Natural killer cell treated with Interleukin-12 subunit alpha and Interleukin-12 subunit beta and Interleukin-15 and Interleukin-18, amount 100 ng/mL, for 72 hours (primary cell): ENCODE results near the gene PIM3. TPM values are rescaled to one million over a fixed set of nuclear protein-coding genes. Genes with fewer than 3 reads are reported as not detected.
A peak's percentile ranks its signal among the peaks of the same experiment; 100 is the strongest.

Experiments
- ATAC-seq, 2 donors: fragments of 150-1000 bp; cut with Tn5 transposase in 1 of 2; sonication (Bioruptor Pico), chemical (Tn5 transposase) in 1 of 2; 2 replicates each; pipeline ENCODE4 v1.10.0; 2021
- DNase-seq: peaks from one replicate; pipeline ENCODE4 v3.0.0; 2022; ENCODE audit warnings: low spot score
- H3K27ac Mint-ChIP-seq, 2 donors: 1 replicate in 1 of 2; 2 replicates in 1 of 2; pipeline ENCODE4 v1.8.0; 2022; ENCODE audit warnings: mixed read lengths in 2 of 2, mild to moderate bottlenecking in 1 of 2, moderate library complexity in 1 of 2
- H3K27me3 Mint-ChIP-seq, 2 donors: 1 replicate in 1 of 2; 2 replicates in 1 of 2; pipeline ENCODE4 v1.8.0; 2022; ENCODE audit warnings: mixed read lengths in 2 of 2
- H3K36me3 Mint-ChIP-seq: one replicate; pipeline ENCODE4 v1.8.0; 2022; ENCODE audit warnings: mixed read lengths
- H3K4me1 Mint-ChIP-seq, 2 donors: 1 replicate in 1 of 2; 2 replicates in 1 of 2; pipeline ENCODE4 v1.8.0; 2022; ENCODE audit warnings: low read depth in 2 of 2, mixed read lengths in 2 of 2, mild to moderate bottlenecking in 1 of 2
- H3K4me3 Mint-ChIP-seq: one replicate; pipeline ENCODE4 v1.8.0; 2022; ENCODE audit warnings: mixed read lengths
- H3K9me3 Mint-ChIP-seq: 2 replicates; pipeline ENCODE4 v1.8.0; 2022; ENCODE audit warnings: mixed read lengths
- total RNA-seq, 2 donors: library from RNA; stranded (reverse); gene quantifications; one replicate each; pipeline ENCODE4 v1.2.3, GENCODE V29; 2022

The PIM3 gene
- total RNA-seq, 2 donors from 2014 or later: 78.5 to 115 TPM

DNA sequence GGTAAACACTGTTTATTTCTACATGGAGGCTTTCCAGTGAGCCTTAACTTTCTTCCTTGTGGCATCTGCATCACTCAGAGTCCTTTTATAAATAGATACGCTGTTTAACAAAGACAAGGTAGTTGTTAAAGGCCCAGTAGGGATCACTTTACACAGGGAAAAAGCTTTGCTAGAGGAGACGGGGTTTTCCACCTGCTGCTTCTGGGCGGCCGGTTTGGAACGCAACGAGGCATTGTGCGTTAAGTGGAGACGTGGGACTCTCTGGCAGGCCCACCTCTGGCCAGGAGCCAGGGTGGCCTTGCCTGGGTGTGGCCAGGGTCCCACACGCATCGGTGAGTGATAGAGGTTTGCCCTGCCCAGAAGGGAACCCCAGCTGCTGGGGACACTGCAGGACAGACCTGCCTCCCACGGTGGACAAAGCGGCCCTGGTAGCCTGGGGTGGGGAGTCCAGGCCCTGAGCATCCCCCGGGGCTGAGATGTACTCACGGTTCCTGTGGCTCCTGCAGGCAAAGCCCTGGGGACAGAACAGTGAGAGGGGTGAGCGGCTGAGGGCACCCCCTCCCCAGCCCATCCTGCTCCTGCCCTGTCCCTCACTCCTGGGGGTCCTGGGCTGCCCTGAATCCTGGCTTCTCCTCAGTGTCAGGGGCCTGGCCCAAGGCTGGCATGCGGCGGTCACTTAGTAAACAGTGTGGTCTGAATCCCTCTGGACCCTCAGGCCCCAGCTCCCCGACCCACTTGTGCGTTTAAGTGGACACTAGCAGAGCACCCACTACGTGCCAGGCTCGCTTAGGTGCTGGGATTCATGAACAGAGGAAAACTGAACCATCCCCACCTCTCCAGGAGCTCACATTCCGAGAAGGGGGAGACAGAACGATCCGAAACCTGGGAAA is 47.8 kb downstream of the PIM3 start:
- Mint-ChIP-seq H3K36me3 (no peaks in the 10 kb centered on the region), H3K4me3 (no peak overlapping the region), H3K4me1 (peaks cover 0 to 9% of the 10 kb centered on the region in 2 donors), H3K9me3 (no peaks in the 10 kb centered on the region), H3K27me3 (peaks cover 14 to 16% of the 10 kb centered on the region in 2 donors), H3K27ac (no peak overlapping the region)
- DNase-seq (no peak), ATAC-seq (no peak)

GRCh38 chr22:50009251-50009650 is 48.7 kb downstream of the PIM3 start:
- ATAC-seq: no peak

GRCh38 chr22:50009765-50010675 is 49.4 kb downstream of the PIM3 start:
- Mint-ChIP-seq H3K4me1 (peaks cover 0 to 9% of the 10 kb centered on the region in 2 donors), H3K4me3 (no peak overlapping the region), H3K27me3 (peaks cover 10 to 12% of the 10 kb centered on the region in 2 donors), H3K36me3 (no peaks in the 10 kb centered on the region), H3K9me3 (no peaks in the 10 kb centered on the region), H3K27ac (no peak overlapping the region)
- ATAC-seq (peak in 1 of 2 donors; percentile 34), DNase-seq (no peak)

More at GRCh38 chr22:50009251-50009650, 48.7 kb downstream of the PIM3 start:
- H3K9me3 Mint-ChIP-seq: no peaks in the 10 kb centered on the region
- peaks cover 0 to 9% of the 10 kb centered on the region in 2 donors for H3K4me1 Mint-ChIP-seq
- peaks cover 10 to 12% of the 10 kb centered on the region in 2 donors for H3K27me3 Mint-ChIP-seq
- no peaks in the 10 kb centered on the region for H3K36me3 Mint-ChIP-seq
- H3K4me3 Mint-ChIP-seq: no peak overlapping the region
- DNase-seq: no peak
- no peak overlapping the region for H3K27ac Mint-ChIP-seq

DNA sequence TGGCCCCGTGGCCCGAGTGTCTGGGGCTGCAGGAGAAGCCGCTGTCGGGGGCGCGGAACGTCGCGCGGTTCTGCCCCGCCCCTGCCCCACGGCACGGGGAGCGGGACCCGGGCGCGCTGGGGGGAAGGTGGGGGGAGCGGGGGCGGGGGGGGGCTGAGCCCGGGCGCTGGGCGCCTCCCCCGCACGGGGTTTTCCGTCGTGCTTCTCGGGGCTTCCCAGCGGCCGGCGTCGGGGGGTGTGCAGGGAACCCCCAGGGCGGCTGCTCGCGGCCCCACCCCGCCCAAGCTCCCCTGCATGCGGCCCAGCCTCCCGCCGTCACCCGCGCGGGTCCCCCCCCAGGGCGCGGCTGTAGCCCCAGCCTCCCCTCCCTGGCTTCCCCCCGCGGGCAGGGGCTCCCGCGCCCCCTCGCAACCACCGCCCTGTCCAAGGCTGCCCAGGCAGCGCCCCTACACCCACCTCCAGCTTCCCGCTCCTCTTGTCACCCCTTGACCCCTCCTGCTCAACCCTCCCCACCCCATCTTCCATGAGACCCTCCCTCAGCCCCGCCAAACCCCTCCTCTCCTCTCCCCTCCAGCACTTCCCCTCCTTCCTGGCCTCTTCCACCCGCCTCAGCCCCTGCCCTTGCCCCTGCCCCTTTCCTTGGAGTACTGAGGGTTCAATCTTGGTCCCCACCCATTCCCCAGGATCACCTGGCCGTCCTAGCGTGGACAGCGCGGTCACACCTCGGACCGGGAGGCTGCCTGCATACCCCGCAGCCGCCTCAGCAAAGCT is 50.3 kb downstream of the PIM3 start:
- peak; percentile 71 to 86 for ATAC-seq
- no peaks in the 10 kb centered on the region for H3K36me3 Mint-ChIP-seq
- H3K9me3 Mint-ChIP-seq: no peaks in the 10 kb centered on the region
- peaks cover 10% of the 10 kb centered on the region in 2 donors for H3K27me3 Mint-ChIP-seq
- no peak overlapping the region for H3K27ac Mint-ChIP-seq
- peaks cover 0 to 9% of the 10 kb centered on the region in 2 donors for H3K4me1 Mint-ChIP-seq
- DNase-seq: peak; percentile 81
- peak overlapping the region; percentile 53 for H3K4me3 Mint-ChIP-seq

DNA sequence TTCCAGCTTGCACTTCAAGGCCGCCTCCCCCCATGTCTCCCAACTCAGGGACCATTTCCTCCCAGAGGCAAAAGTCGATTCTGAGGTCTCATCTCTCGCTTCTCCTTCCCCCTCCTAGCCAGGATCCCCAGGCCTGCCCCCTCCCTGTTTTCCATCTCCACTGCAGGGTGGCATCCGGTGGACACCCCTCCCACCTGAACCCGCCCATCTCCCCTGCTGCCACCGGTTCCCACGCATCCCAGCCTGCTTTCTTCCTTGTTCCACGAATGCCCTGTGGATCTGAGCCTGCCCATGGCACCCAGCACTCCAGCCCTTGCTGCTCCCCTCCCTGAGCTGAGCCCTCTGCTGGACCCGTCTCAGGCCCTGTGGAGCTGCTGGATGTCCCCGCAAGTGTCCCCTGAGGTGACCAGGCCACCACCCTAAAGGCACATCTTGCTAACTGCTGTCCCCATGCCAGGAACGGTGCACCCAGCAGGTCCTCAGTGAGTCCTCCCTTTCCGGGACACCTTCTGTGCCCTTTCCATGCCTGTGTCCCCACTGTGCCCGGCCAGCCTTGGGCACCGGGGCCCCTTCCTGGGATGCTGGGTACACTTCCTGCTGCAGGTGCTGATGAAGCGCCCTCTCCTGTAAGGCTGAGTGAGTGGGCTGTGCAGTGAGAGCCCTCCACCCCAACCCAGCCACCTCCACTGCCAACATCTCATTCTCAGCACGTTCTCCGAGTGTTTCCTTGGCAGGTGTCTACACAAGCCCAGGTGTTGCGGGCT is 51.1 kb downstream of the PIM3 start:
- Mint-ChIP-seq H3K4me3 (peak overlapping the region; percentile 53), H3K4me1 (peaks cover 0 to 12% of the 10 kb centered on the region in 2 donors), H3K9me3 (no peaks in the 10 kb centered on the region), H3K27me3 (peaks cover 10% of the 10 kb centered on the region in 2 donors), H3K27ac (peak overlapping the region in 1 of 2 donors; percentile 32), H3K36me3 (no peaks in the 10 kb centered on the region)
- no peak for ATAC-seq
- peak; percentile 59 for DNase-seq

GRCh38 chr22:50012211-50013181 is 51.9 kb downstream of the PIM3 start, which contains the start of gene IL17REL:
IL17REL (minus strand) TSS chr22:50012765; CDS start chr22:50012646, 119 bp downstream.
- Mint-ChIP-seq H3K9me3 (no peaks in the 10 kb centered on the region), H3K27me3 (peaks cover 10 to 11% of the 10 kb centered on the region in 2 donors), H3K36me3 (no peaks in the 10 kb centered on the region), H3K27ac (peak within 1 kb of the TSS in 1 of 2 donors; percentile 32), H3K4me1 (peaks cover 0 to 18% of the 10 kb centered on the region in 2 donors), H3K4me3 (peak within 1 kb of the TSS; percentile 53)
- peak; percentile 59 for DNase-seq
- ATAC-seq: no peak

Other genes with a start within 250 kb of the PIM3 start
- 10 to 100 TPM; 31.2 to 59.5 TPM for gene BRD1, start 132.9 kb upstream of the PIM3 start, total RNA-seq
- gene ZBED4, start 106.9 kb upstream of the PIM3 start, total RNA-seq: 10 to 100 TPM; 18.3 to 30.7 TPM
- 10 to 100 TPM; 19.3 to 22.9 TPM for gene ALG12, start 42.3 kb upstream of the PIM3 start, total RNA-seq
- 10 to 100 TPM; 59.5 to 75.7 TPM for gene CRELD2, start 42.1 kb upstream of the PIM3 start, total RNA-seq
- gene IL17REL, start 52.0 kb downstream of the PIM3 start, total RNA-seq: not detected
- not detected for gene TTLL8, start 97.5 kb downstream of the PIM3 start, total RNA-seq
- gene MLC1, start 124.7 kb downstream of the PIM3 start, total RNA-seq: 10 to 100 TPM in 1 of 2 donors, 1 to 10 TPM in 1; 4.5 to 14.8 TPM
- gene MOV10L1, start 129.2 kb downstream of the PIM3 start, total RNA-seq: not detected
- gene PANX2, start 210.0 kb downstream of the PIM3 start, total RNA-seq: 1 to 10 TPM; 3.0 to 3.5 TPM
- 100 to 1,000 TPM in 1 of 2 donors, 10 to 100 TPM in 1; 71.0 to 139 TPM for gene TRABD, start 225.1 kb downstream of the PIM3 start, total RNA-seq
- 10 to 100 TPM; 23.4 to 43.3 TPM for gene SELENOO, start 240.2 kb downstream of the PIM3 start, total RNA-seq